WI38 (cell line): ENCODE measurements around the gene F12.

Source experiments
- H3K4me3 ChIP-seq: 2 replicates; pipeline ENCODE4 v1.5.1; 2011; ENCODE audit warnings: low read depth, mild to moderate bottlenecking, control low read depth, low read length
- CTCF ChIP-seq: IDR thresholded peaks from 2 replicates; pipeline ENCODE4 v1.5.1; 2012; ENCODE audit warnings: low read depth, mild to moderate bottlenecking, control low read depth, low read length

F12 gene

GRCh38 chr5:177399997-177400868 lies 9.1 kb downstream of the F12 start, which contains the start of gene PFN3:
Gene PFN3, minus strand, starts transcription at chr5:177400661. Its CDS starts 85 bp downstream, at chr5:177400576.
- H3K4me3 ChIP-seq = no peak within 1 kb of the TSS
- no peak for TF ChIP-seq CTCF

- TF ChIP-seq CTCF = no peak
- H3K4me3 ChIP-seq = no peak overlapping the region
Observed at GRCh38 chr5:177397875-177398390, 11.4 kb downstream of the F12 start.

GRCh38 chr5:177396807-177397206 lies 12.6 kb downstream of the F12 start:
- TF ChIP-seq CTCF = no peak
- H3K4me3 ChIP-seq = no peak overlapping the region

- no peak for TF ChIP-seq CTCF
- no peak overlapping the region for H3K4me3 ChIP-seq
Observed at GRCh38 chr5:177396078-177396477, 13.3 kb downstream of the F12 start.

- no peak for TF ChIP-seq CTCF
- H3K4me3 ChIP-seq = no peak overlapping the region
Observed at GRCh38 chr5:177393990-177394389, 15.4 kb downstream of the F12 start.

GRCh38 chr5:177393206-177393765 lies 16.1 kb downstream of the F12 start:
- TF ChIP-seq CTCF = no peak
- H3K4me3 ChIP-seq = no peak overlapping the region

GRCh38 chr5:177392765-177393164 lies 16.6 kb downstream of the F12 start:
- H3K4me3 ChIP-seq = no peak overlapping the region
- TF ChIP-seq CTCF = no peak
